ENCODE data around the gene CYTL1. TPM values are rescaled to one million over a fixed set of nuclear protein-coding genes. Genes with fewer than 3 reads are reported as not detected.

The CYTL1 gene
- total and polyA plus RNA-seq, 10 donors = 0.22 to 1.4 (median 1.1) TPM; not detected in 3

DNA sequence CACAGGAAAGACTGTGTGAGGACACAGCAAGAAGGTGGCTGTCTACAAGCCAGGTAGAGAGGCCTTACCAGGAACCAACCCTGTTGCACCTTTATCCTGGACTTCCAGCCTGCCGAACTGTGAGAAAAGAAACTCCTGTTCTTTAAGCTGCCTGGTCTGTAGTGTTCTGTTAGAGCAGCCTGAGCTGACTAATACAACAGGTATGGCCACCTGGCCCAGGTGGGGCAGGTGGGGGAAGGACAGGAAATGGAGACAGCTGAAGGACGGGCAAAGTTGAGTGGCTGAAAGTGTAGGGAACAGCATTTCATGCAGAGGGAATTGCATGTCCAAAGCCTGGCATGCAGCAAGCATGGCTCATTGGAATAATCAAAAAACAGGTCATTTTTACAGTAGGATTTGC is 35.1 kb downstream of the CYTL1 start:
- H3K9me3 ChIP-seq = no peaks in the 10 kb centered on the region
- no peak overlapping the region for H3K4me3 ChIP-seq
- H3K36me3 ChIP-seq = no peaks in the 10 kb centered on the region
- H3K27ac ChIP-seq = no peak overlapping the region
- H3K4me1 ChIP-seq = no peaks in the 10 kb centered on the region
- TF ChIP-seq POLR2AphosphoS5 (IDR thresholded peaks at IDR 0.05) (no peak), POLR2A (IDR thresholded peaks at IDR 0.05) (no peak)
- TF ChIP-seq, protein P1, sequence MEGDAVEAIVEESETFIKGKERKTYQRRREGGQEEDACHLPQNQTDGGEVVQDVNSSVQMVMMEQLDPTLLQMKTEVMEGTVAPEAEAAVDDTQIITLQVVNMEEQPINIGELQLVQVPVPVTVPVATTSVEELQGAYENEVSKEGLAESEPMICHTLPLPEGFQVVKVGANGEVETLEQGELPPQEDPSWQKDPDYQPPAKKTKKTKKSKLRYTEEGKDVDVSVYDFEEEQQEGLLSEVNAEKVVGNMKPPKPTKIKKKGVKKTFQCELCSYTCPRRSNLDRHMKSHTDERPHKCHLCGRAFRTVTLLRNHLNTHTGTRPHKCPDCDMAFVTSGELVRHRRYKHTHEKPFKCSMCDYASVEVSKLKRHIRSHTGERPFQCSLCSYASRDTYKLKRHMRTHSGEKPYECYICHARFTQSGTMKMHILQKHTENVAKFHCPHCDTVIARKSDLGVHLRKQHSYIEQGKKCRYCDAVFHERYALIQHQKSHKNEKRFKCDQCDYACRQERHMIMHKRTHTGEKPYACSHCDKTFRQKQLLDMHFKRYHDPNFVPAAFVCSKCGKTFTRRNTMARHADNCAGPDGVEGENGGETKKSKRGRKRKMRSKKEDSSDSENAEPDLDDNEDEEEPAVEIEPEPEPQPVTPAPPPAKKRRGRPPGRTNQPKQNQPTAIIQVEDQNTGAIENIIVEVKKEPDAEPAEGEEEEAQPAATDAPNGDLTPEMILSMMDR (IDR thresholded peaks at IDR 0.05 in 8 of 11, conservative IDR thresholded peaks at IDR 0.05 in 3 of 11) = no peak
- DNase-seq = no peak
- no peaks in the 10 kb centered on the region for H3K27me3 ChIP-seq (replicated peaks in 1 of 7)
- intact Hi-C loops (cut with DNase I; ENCODE audit: low total_unique reads) = no loop called here
- WGBS, 5 donors = 74 to 88% (median 78%) methylated on average over 2 of the region's 2 CpGs

DNA sequence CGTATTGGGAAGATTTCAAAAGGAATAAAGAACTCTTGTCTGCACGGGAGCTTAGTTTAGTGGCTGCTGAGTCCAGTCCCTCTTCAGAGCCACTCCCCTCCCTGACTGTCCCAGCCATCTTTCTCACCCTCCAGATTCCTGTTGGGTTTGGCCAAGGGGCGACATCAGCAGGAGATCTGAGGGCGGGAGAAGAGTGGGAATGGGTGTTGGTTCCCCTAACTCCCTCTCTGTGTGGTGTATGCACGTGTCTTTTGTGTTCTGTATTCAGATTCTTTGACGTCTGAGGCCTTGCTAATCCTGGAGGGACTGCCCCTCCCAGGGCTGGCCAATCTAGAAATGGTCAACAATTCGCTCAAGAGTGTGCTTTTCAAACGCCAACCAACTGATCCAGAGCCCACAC is 37.4 kb downstream of the CYTL1 start:
- no peaks in the 10 kb centered on the region for H3K36me3 ChIP-seq
- DNase-seq = no peak
- H3K9me3 ChIP-seq = peaks cover 0 to 9% (median 0%) of the 10 kb centered on the region in 8 donors
- no peak overlapping the region for H3K27ac ChIP-seq
- WGBS, 5 donors = 75 to 82% (median 79%) methylated on average over 7 to 8 of the region's 8 CpGs
- H3K4me3 ChIP-seq = no peak overlapping the region
- intact Hi-C loops (cut with DNase I; ENCODE audit: low total_unique reads) = no loop called here
- no peaks in the 10 kb centered on the region for H3K27me3 ChIP-seq (replicated peaks in 1 of 7)
- TF ChIP-seq, protein P1 (IDR thresholded peaks at IDR 0.05 in 8 of 11, conservative IDR thresholded peaks at IDR 0.05 in 3 of 11) = no peak
- no peak for TF ChIP-seq POLR2AphosphoS5 (IDR thresholded peaks at IDR 0.05)
- no peaks in the 10 kb centered on the region for H3K4me1 ChIP-seq

DNA sequence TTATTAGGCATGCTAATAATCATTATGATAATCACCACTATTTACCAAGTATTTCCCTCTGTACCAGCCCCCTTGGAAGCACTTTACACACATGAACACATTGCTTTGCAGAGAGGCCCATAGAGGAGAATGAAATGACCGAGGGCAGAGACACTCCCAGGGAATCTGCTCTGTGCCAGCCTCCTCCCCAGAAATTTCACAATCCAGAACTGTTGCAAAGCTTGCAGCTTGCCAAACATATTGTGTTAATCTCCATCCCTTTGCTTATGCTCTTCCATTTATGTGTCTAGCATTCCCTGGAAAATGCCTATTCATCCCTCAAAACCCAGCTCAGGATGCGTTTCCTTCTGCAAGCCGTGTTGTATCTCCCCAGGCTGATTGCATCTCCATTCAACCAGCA is 37.8 kb downstream of the CYTL1 start:
- intact Hi-C loops (cut with DNase I; ENCODE audit: low total_unique reads) = no loop called here

GRCh38 chr4:4980621-4981230 is 38.5 kb downstream of the CYTL1 start:
- TF ChIP-seq POLR2AphosphoS5 (IDR thresholded peaks at IDR 0.05) (no peak), POLR2A (IDR thresholded peaks at IDR 0.05) (no peak)
- TF ChIP-seq, protein P1 (IDR thresholded peaks at IDR 0.05 in 8 of 11, conservative IDR thresholded peaks at IDR 0.05 in 3 of 11) = no peak
- H3K36me3 ChIP-seq = no peaks in the 10 kb centered on the region
- no peaks in the 10 kb centered on the region for H3K27me3 ChIP-seq (replicated peaks in 1 of 7)
- intact Hi-C loops (cut with DNase I; ENCODE audit: low total_unique reads) = no loop called here
- no peak overlapping the region for H3K4me3 ChIP-seq
- no peak for DNase-seq
- H3K9me3 ChIP-seq = peaks cover 0 to 19% (median 6%) of the 10 kb centered on the region in 8 donors
- WGBS, 5 donors = 77 to 90% (median 87%) methylated on average over 12 of the region's 12 CpGs
- no peaks in the 10 kb centered on the region for H3K4me1 ChIP-seq
- no peak overlapping the region for H3K27ac ChIP-seq

More for the DNA sequence above, 37.8 kb downstream of the CYTL1 start:
- Histone ChIP-seq H3K27me3 (replicated peaks in 1 of 7) (no peaks in the 10 kb centered on the region), H3K4me3 (no peak overlapping the region), H3K36me3 (no peaks in the 10 kb centered on the region), H3K4me1 (no peaks in the 10 kb centered on the region), H3K9me3 (peaks cover 0 to 13% (median 0%) of the 10 kb centered on the region in 8 donors), H3K27ac (no peak overlapping the region)
- TF ChIP-seq, protein P1 (IDR thresholded peaks at IDR 0.05 in 8 of 11, conservative IDR thresholded peaks at IDR 0.05 in 3 of 11) = no peak
- TF ChIP-seq POLR2AphosphoS5 (IDR thresholded peaks at IDR 0.05) = no peak
- no peak for TF ChIP-seq POLR2A (IDR thresholded peaks at IDR 0.05)
- WGBS, 5 donors = 68 to 85% (median 80%) methylated on average over 3 of the region's 3 CpGs
- no peak for DNase-seq
